ENCODE data around the gene DENND4A.

- TF ChIP-seq EZH2phosphoT487 (IDR thresholded peaks at IDR 0.05; ENCODE audit: insufficient read depth, low read depth) = no peak
- TF ChIP-seq EZH2 (IDR thresholded peaks at IDR 0.05; ENCODE audit: insufficient read depth, poor library complexity, severe bottlenecking) = no peak
These were observed 37.2 kb upstream of the DENND4A start for GRCh38 chr15:65829130-65829764.

Measured in GM23248 (cell line).